Common myeloid progenitor, CD34-positive (primary cell): ENCODE results near the gene MYT1.
A peak's percentile ranks its signal among the peaks of the same experiment; 100 is the strongest.
"Not testable (repeated sequence)": the region's sequence is repeated elsewhere in the genome, so short reads cannot be mapped to it uniquely, and the experiment has no call there.

ENCODE experiments used
- CTCF ChIA-PET: fragments of 350-600 bp; sonication (Branson Sonifier 250); formaldehyde crosslinking; loops from one replicate; lab custom pipeline; 2021; ENCODE audit warnings: antibody characterized with exemption; lab: Charles Lee
- POLR2A ChIA-PET: fragments of 350-600 bp; sonication (Branson Sonifier 250); formaldehyde crosslinking; loops from one replicate; lab custom pipeline; 2021; ENCODE audit warnings: antibody characterized with exemption; lab: Charles Lee
- DNase-seq, 3 donors: peaks; one replicate each; pipeline versions ENCODE4 v3.0.0 to v3.0.0-alpha.2; 2013
- H3K27ac ChIP-seq, 2 experiments: 1 replicate in 1 of 2; 2 replicates in 1 of 2; pipeline ENCODE4 v1.7.0; 2013; ENCODE audit warnings: inconsistent platforms in 2 of 2, low read length in 2 of 2, mild to moderate bottlenecking in 2 of 2, low read depth in 1 of 2, moderate library complexity in 1 of 2; ENCODE audit not compliant: severe bottlenecking in 2 of 2, insufficient read depth in 1 of 2, poor library complexity in 1 of 2
- H3K27me3 ChIP-seq, 5 experiments: replicated peaks in 2 of 5; 1 replicate in 3 of 5; 2 replicates in 2 of 5; pipeline versions ENCODE4 v1.6.1 to v1.7.0; 2013; ENCODE audit warnings: low read length in 4 of 5, mild to moderate bottlenecking in 2 of 5, moderate library complexity in 2 of 5, inconsistent platforms in 1 of 5; ENCODE audit not compliant: insufficient read depth in 5 of 5, control insufficient read depth in 4 of 5
- H3K36me3 ChIP-seq, 4 experiments: 1 replicate in 2 of 4; 2 replicates in 2 of 4; pipeline versions ENCODE4 v1.6.1 to v1.7.0; 2013; ENCODE audit warnings: low read length in 3 of 4, control low read depth in 1 of 4, mild to moderate bottlenecking in 1 of 4; ENCODE audit not compliant: control insufficient read depth in 4 of 4, insufficient read depth in 4 of 4
- H3K4me1 ChIP-seq, 4 experiments: 1 replicate in 3 of 4; 2 replicates in 1 of 4; pipeline versions ENCODE4 v1.6.1 to v1.7.1; 2013; ENCODE audit warnings: low read length in 3 of 4, mild to moderate bottlenecking in 3 of 4, control low read depth in 1 of 4, inconsistent platforms in 1 of 4, moderate library complexity in 1 of 4; ENCODE audit not compliant: control insufficient read depth in 4 of 4, insufficient read depth in 4 of 4; ENCODE audit errors: control extremely low read depth in 1 of 4
- H3K4me3 ChIP-seq, 7 experiments: 1 replicate in 4 of 7; 2 replicates in 3 of 7; pipeline versions ENCODE4 v1.5.1 to v1.7.0; 2013; ENCODE audit warnings: mild to moderate bottlenecking in 7 of 7, low read length in 6 of 7, moderate library complexity in 6 of 7, inconsistent platforms in 2 of 7, low read depth in 2 of 7, control low read depth in 1 of 7; ENCODE audit not compliant: insufficient read depth in 4 of 7, control insufficient read depth in 1 of 7; ENCODE audit errors: extremely low read depth in 1 of 7
- H3K9me3 ChIP-seq, 5 experiments: 1 replicate in 4 of 5; 2 replicates in 1 of 5; pipeline versions ENCODE4 v1.6.1 to v1.7.1; 2013; ENCODE audit warnings: low read length in 4 of 5, mild to moderate bottlenecking in 2 of 5, inconsistent platforms in 1 of 5, low read depth in 1 of 5, moderate library complexity in 1 of 5; ENCODE audit not compliant: control insufficient read depth in 4 of 5, insufficient read depth in 2 of 5; ENCODE audit errors: control extremely low read depth in 1 of 5
- WGBS: methylation state at CpG from one replicate; pipeline ENCODE4 v1.1.5; 2013; ENCODE audit not compliant: insufficient coverage; 5-methylcytosine and 5-hydroxymethylcytosine counted together

MYT1 gene

GRCh38 chr20:64279826-64280459 lies 115.7 kb downstream of the MYT1 start:
- Histone ChIP-seq H3K4me1 (no peaks in the 10 kb centered on the region), H3K27ac (no peak overlapping the region), H3K36me3 (peaks cover 0 to 6% (median 1%) of the 10 kb centered on the region in 4 experiments), H3K27me3 (no peaks in the 10 kb centered on the region), H3K9me3 (no peaks in the 10 kb centered on the region), H3K4me3 (no peak overlapping the region)
- WGBS = 94% methylated on average over 7 of the region's 7 CpGs
- CTCF ChIA-PET = no interaction called here
- POLR2A ChIA-PET = no interaction called here
- DNase-seq = no peak

DNA sequence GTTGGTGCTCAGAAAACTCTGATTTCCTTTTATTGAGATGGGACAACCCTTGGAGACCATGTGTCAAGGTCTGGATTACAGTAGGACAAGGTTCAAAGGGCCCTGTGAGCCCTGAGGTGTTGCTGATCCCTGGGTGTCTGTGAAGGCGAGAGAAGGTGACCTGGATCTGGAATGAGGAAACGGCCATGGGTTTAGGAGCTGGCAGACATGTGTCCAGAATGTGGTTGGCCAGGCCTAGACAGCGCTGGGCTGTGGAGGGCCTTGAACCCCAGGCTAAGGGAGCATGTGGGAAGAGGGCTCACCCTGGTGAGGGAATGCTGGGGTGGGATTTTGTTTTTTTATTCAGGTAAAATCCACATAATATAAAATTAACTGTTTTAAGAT lies 116.2 kb downstream of the MYT1 start:
- no peak overlapping the region for H3K27ac ChIP-seq
- no peak overlapping the region for H3K4me3 ChIP-seq
- POLR2A ChIA-PET = no interaction called here
- H3K36me3 ChIP-seq = peaks cover 0 to 6% (median 0%) of the 10 kb centered on the region in 4 experiments
- H3K4me1 ChIP-seq = no peaks in the 10 kb centered on the region
- CTCF ChIA-PET = no interaction called here
- H3K9me3 ChIP-seq = no peaks in the 10 kb centered on the region
- no peaks in the 10 kb centered on the region for H3K27me3 ChIP-seq
- no CpG with 5 or more reads among the region's 3 CpGs for WGBS
- DNase-seq = no peak

DNA sequence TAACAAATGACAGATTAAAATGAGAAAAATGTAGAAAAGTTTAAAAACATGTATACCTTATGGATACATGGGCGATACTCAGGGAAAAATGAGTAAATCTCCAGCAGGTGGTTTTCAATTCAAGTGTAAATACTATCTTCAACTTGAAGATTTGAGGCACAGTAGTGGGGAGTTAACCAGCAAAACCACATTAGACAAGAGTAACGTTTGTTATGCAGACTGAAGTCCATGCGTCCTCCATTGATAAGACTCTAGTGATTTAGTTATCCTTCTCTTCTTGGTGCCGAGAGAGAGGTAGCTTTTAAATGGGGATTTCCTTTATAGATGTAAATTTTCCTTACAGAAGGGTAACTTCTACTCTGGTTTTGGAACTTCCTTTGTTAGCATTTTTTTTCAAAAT lies 119.4 kb downstream of the MYT1 start:
- 100% methylated on average over 1 of the region's 4 CpGs for WGBS
- H3K4me3 ChIP-seq = no peak overlapping the region
- H3K9me3 ChIP-seq = peaks cover 0 to 2% (median 0%) of the 10 kb centered on the region in 5 experiments
- CTCF ChIA-PET = interaction anchor here (1.1 kb wide), 1 partner anchor 12 kb away, joined by 4 read pairs; no protein-coding TSS in a partner anchor
- no peaks in the 10 kb centered on the region for H3K36me3 ChIP-seq
- POLR2A ChIA-PET = no interaction called here
- H3K27me3 ChIP-seq = no peaks in the 10 kb centered on the region
- H3K4me1 ChIP-seq = no peaks in the 10 kb centered on the region
- DNase-seq = peak in 1 of 3 donors; percentile 7
- no peak overlapping the region for H3K27ac ChIP-seq

GRCh38 chr20:64285579-64286446 lies 121.6 kb downstream of the MYT1 start:
- H3K36me3 ChIP-seq, POLR2A ChIA-PET, H3K27me3 ChIP-seq, H3K4me3 ChIP-seq, H3K9me3 ChIP-seq, H3K4me1 ChIP-seq, H3K27ac ChIP-seq: not testable (repeated sequence)
- DNase-seq = peak; percentile 82 to 89 (median 86)
- CTCF ChIA-PET = interaction anchor here (1.2 kb wide), 1 partner anchor 9 kb away, joined by 3 read pairs; no protein-coding TSS in a partner anchor
- 87% methylated on average over 40 of the region's 46 CpGs for WGBS

DNA sequence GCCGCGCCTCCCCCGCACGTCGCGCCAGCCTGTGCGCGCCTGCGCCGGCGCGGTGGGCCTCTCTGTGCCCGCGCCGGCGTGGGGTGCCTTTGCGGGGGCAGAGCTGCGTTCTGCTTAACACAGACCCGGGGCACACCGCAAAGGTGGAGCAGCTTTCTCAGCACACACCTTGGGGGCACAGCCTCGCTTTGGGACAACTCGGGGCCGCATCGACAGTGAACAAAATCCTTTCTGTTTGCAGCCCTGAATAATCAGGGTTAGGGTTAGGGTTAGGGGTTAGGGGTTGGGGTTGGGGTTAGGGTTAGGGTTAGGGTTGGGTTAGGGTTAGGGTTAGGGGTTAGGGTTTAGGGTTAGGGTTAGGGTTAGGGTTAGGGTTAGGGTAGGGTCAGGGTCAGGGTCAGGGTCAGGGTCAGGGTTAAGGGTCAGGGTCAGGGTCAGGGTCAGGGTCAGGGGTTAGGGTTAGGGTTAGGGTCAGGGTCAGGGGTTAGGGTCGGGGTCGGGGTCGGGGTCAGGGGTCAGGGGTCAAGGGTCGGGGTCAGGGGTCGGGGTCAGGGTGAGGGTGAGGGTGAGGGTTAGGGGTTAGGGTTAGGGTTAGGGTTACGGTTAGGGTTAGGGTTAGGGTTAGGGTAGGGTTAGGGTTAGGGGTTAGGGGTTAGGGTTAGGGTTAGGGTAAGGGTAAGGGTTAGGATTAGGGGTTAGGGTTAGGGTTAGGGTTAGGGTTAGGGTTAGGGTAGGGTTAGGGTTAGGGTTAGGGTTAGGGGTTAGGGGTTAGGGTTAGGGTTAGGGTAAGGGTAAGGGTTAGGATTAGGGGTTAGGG lies 122.4 kb downstream of the MYT1 start:
- H3K27me3 ChIP-seq, H3K36me3 ChIP-seq, POLR2A ChIA-PET, H3K4me1 ChIP-seq, H3K9me3 ChIP-seq, H3K27ac ChIP-seq: not testable (repeated sequence)
- H3K4me3 ChIP-seq = peak overlapping the region in 1 of 7 experiments; percentile 31
- CTCF ChIA-PET = interaction anchor here (1.2 kb wide), 1 partner anchor 10 kb away, joined by 3 read pairs; no protein-coding TSS in a partner anchor
- DNase-seq = peak in 2 of 3 donors; percentile 36 to 60
- 96% methylated on average over 16 of the region's 30 CpGs for WGBS

DNA sequence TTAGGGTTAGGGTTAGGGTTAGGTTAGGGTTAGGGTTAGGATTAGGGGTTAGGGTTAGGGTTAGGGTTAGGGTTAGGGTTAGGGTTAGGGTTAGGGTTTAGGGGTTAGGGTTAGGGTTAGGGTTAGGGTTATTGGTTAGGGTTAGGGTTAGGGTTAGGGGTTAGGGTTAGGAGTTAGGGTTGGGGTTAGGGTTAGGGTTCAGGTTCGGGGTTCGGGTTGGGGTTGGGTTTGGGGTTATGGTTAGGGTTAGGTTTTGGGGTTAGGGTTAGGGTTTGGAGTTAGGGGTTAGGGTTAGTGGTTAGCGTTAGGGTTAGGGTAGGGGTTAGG lies 123.0 kb downstream of the MYT1 start:
- H3K4me1 ChIP-seq, H3K9me3 ChIP-seq, H3K27ac ChIP-seq, POLR2A ChIA-PET, CTCF ChIA-PET, H3K36me3 ChIP-seq, H3K27me3 ChIP-seq: not testable (repeated sequence)
- WGBS = 100% methylated on average over 3 of the region's 3 CpGs
- DNase-seq = peak in 1 of 3 donors; percentile 21
- peak overlapping the region in 1 of 7 experiments; percentile 31 for H3K4me3 ChIP-seq
